GM21367 (cell line): Measurements from ENCODE around the gene LRRC27.

Experiments
- ATAC-seq: cut with Tn5 transposase; IDR thresholded peaks from one replicate; pipeline ENCODE4 v1.9.1; 2021; ENCODE audit not compliant: unreplicated experiment

The LRRC27 gene

GRCh38 chr10:132410779-132411532 lies 79.0 kb downstream of the LRRC27 start:
- ATAC-seq, result no peak

- no peak for ATAC-seq
Measured at GRCh38 chr10:132411561-132412253, 79.7 kb downstream of the LRRC27 start.

GRCh38 chr10:132412316-132413192 lies 80.6 kb downstream of the LRRC27 start:
- no peak for ATAC-seq

- ATAC-seq, result no peak
Measured at GRCh38 chr10:132413226-132414205, 81.5 kb downstream of the LRRC27 start.

GRCh38 chr10:132414402-132415016 lies 82.5 kb downstream of the LRRC27 start:
- ATAC-seq, result no peak

- no peak for ATAC-seq
Measured at GRCh38 chr10:132415255-132415654, 83.3 kb downstream of the LRRC27 start.

- ATAC-seq, result no peak
Measured at GRCh38 chr10:132415956-132416355, 84.0 kb downstream of the LRRC27 start.

- no peak for ATAC-seq
Measured at GRCh38 chr10:132416566-132417256, 84.7 kb downstream of the LRRC27 start.

- no peak for ATAC-seq
Measured at GRCh38 chr10:132417257-132417910, 85.4 kb downstream of the LRRC27 start.

GRCh38 chr10:132417957-132418441 lies 86.0 kb downstream of the LRRC27 start:
- no peak for ATAC-seq

GRCh38 chr10:132418527-132419416 lies 86.8 kb downstream of the LRRC27 start:
- no peak for ATAC-seq

GRCh38 chr10:132419538-132420468 lies 87.8 kb downstream of the LRRC27 start:
- no peak for ATAC-seq

- no peak for ATAC-seq
Measured at GRCh38 chr10:132420469-132420980, 88.5 kb downstream of the LRRC27 start.

- peak; percentile 61 for ATAC-seq
Measured at GRCh38 chr10:132420981-132421846, 89.2 kb downstream of the LRRC27 start.
